Measurements from ENCODE around the gene DHCR24. TPM values are rescaled to one million over a fixed set of nuclear protein-coding genes. Genes with fewer than 3 reads are reported as not detected.

DHCR24 gene
- total RNA-seq, 1 donor from 2014 or later: 96.4 TPM

- Mint-ChIP-seq H3K4me3 (no peak overlapping the region), H3K27me3 (ENCODE audit: low read depth) (peaks cover 15% of the 10 kb centered on the region), H3K9me3 (no peaks in the 10 kb centered on the region), H3K4me1 (peaks cover 1% of the 10 kb centered on the region), H3K27ac (no peak overlapping the region), H3K36me3 (no peaks in the 10 kb centered on the region)
- no peak for DNase-seq (ENCODE audit: low spot score in 2 of 2, unreplicated experiment in 2 of 2)
- no peak for TF ChIP-seq CTCF (IDR thresholded peaks at IDR 0.05; ENCODE audit: unreplicated experiment)
These were observed 81.5 kb downstream of the DHCR24 start for GRCh38 chr1:54805466-54805865.

- Mint-ChIP-seq H3K27me3 (ENCODE audit: low read depth) (peaks cover 21% of the 10 kb centered on the region), H3K9me3 (no peaks in the 10 kb centered on the region), H3K27ac (no peak overlapping the region), H3K4me1 (peaks cover 6% of the 10 kb centered on the region), H3K36me3 (no peaks in the 10 kb centered on the region), H3K4me3 (no peak overlapping the region)
- DNase-seq (ENCODE audit: low spot score in 2 of 2, unreplicated experiment in 2 of 2): peak in 1 of 2 experiments; percentile 27
- no peak for TF ChIP-seq CTCF (IDR thresholded peaks at IDR 0.05; ENCODE audit: unreplicated experiment)
These were observed 82.4 kb downstream of the DHCR24 start for GRCh38 chr1:54804471-54805132.

GRCh38 chr1:54803761-54804470, 83.1 kb downstream of the DHCR24 start:
- H3K27me3 Mint-ChIP-seq (ENCODE audit: low read depth): peaks cover 23% of the 10 kb centered on the region
- H3K36me3 Mint-ChIP-seq: no peaks in the 10 kb centered on the region
- no peak for TF ChIP-seq CTCF (IDR thresholded peaks at IDR 0.05; ENCODE audit: unreplicated experiment)
- H3K4me1 Mint-ChIP-seq: peaks cover 6% of the 10 kb centered on the region
- H3K27ac Mint-ChIP-seq: no peak overlapping the region
- H3K9me3 Mint-ChIP-seq: no peaks in the 10 kb centered on the region
- peak in 1 of 2 experiments; percentile 22 for DNase-seq (ENCODE audit: low spot score in 2 of 2, unreplicated experiment in 2 of 2)
- no peak overlapping the region for H3K4me3 Mint-ChIP-seq

GRCh38 chr1:54800899-54801759, 85.9 kb downstream of the DHCR24 start, which contains the start of gene TTC22:
Gene TTC22, minus strand, starts transcription at chr1:54801323. Its CDS starts 160 bp downstream, at chr1:54801163.
- H3K4me1 Mint-ChIP-seq: peaks cover 6% of the 10 kb centered on the region
- peaks cover 23% of the 10 kb centered on the region for H3K27me3 Mint-ChIP-seq (ENCODE audit: low read depth)
- peak within 1 kb of the TSS; percentile 53 for H3K4me3 Mint-ChIP-seq
- no peak within 1 kb of the TSS for H3K27ac Mint-ChIP-seq
- H3K9me3 Mint-ChIP-seq: no peaks in the 10 kb centered on the region
- DNase-seq (ENCODE audit: low spot score in 2 of 2, unreplicated experiment in 2 of 2): no peak
- H3K36me3 Mint-ChIP-seq: no peaks in the 10 kb centered on the region
- no peak for TF ChIP-seq CTCF (IDR thresholded peaks at IDR 0.05; ENCODE audit: unreplicated experiment)

GRCh38 chr1:54800041-54800898, 86.7 kb downstream of the DHCR24 start:
- no peak for TF ChIP-seq CTCF (IDR thresholded peaks at IDR 0.05; ENCODE audit: unreplicated experiment)
- Mint-ChIP-seq H3K4me3 (peak overlapping the region; percentile 34), H3K27ac (no peak overlapping the region), H3K4me1 (peaks cover 6% of the 10 kb centered on the region), H3K27me3 (ENCODE audit: low read depth) (peaks cover 23% of the 10 kb centered on the region), H3K36me3 (no peaks in the 10 kb centered on the region), H3K9me3 (no peaks in the 10 kb centered on the region)
- no peak for DNase-seq (ENCODE audit: low spot score in 2 of 2, unreplicated experiment in 2 of 2)
